HCT116 (cell line): ENCODE data around the gene SERINC5. TPM values are rescaled to one million over a fixed set of nuclear protein-coding genes. Genes with fewer than 3 reads are reported as not detected.
"Not testable (repeated sequence)": the region's sequence is repeated elsewhere in the genome, so short reads cannot be mapped to it uniquely, and the experiment has no call there.

Experiments
- ATAC-seq: fragments of 200-7000 bp; cut with Tn5 transposase; 2 replicates; pipeline ENCODE4 v1.9.1; 2020; ENCODE audit warnings: mild to moderate bottlenecking, moderate library complexity
- BruUV-seq: library from RNA; stranded (reverse); fragments of 400-500 nt; replicated peaks from 2 replicates; lab custom pipeline; 2021; lab: Mats Ljungman, UMichigan
- CTCF ChIA-PET: fragments of 300-600 bp; sonication (Branson Sonifier 250); formaldehyde crosslinking; loops from one replicate; lab custom pipeline; 2021; ENCODE audit warnings: antibody characterized with exemption; lab: Charles Lee
- POLR2A ChIA-PET: fragments of 300-600, 350-600 bp; sonication (Branson Sonifier 250); formaldehyde crosslinking; loops from one replicate; lab custom pipeline; 2021; ENCODE audit warnings: antibody characterized with exemption; lab: Charles Lee
- RAD21 ChIA-PET, 2 experiments: fragments of 300-600 bp; sonication (Branson Sonifier 250); formaldehyde crosslinking; loops; one replicate each; lab custom pipeline; 2023; ENCODE audit warnings: low total read pairs in 2 of 2; ENCODE audit not compliant: uncharacterized antibody in 2 of 2, unreplicated experiment in 2 of 2, low non-redundant PET in 1 of 2; lab: Charles Lee
- DNase-seq: peaks from one replicate; pipeline ENCODE4 v3.0.0-alpha.2; 2010; ENCODE audit warnings: low read depth, low spot score
- H2AFZ ChIP-seq: fragments of 200-600 bp; shearing (Covaris generic), sonication (generic); 2 replicates; pipeline ENCODE4 v1.6.1; 2017; ENCODE audit warnings: low read depth, mixed run types, mixed read lengths, antibody characterized with exemption, low read length; ENCODE audit not compliant: poor library complexity, severe bottlenecking
- H3K27ac ChIP-seq: 2 replicates; pipeline ENCODE4 v1.5.1; 2012; ENCODE audit warnings: low read depth, low read length
- H3K27me3 ChIP-seq: fragments of 200-600 bp; sonication (generic); 2 replicates; pipeline ENCODE4 v1.6.1; 2016; ENCODE audit warnings: mixed run types, low read length, mixed read lengths; ENCODE audit not compliant: insufficient read depth
- H3K36me3 ChIP-seq, 2 experiments: fragments of 200-500 bp in 1 of 2; fragments of 200-600 bp in 1 of 2; sonication (Bioruptor generic) in 1 of 2; sonication (generic) in 1 of 2; 2 replicates each; pipeline versions ENCODE4 v1.5.1 to v1.6.1; 2014 to 2016; ENCODE audit warnings: low read length in 2 of 2, inconsistent platforms in 1 of 2, mixed read lengths in 1 of 2, mixed run types in 1 of 2; ENCODE audit not compliant: insufficient read depth in 2 of 2, control insufficient read depth in 1 of 2
- H3K4me1 ChIP-seq, 2 experiments: fragments of 200-600 bp in 1 of 2; sonication (generic) in 1 of 2; 2 replicates each; pipeline versions ENCODE4 v1.5.1 to v1.6.1; 2012 to 2017; ENCODE audit warnings: low read length in 2 of 2, inconsistent platforms in 1 of 2, mild to moderate bottlenecking in 1 of 2, mixed read lengths in 1 of 2, mixed run types in 1 of 2, moderate library complexity in 1 of 2; ENCODE audit not compliant: insufficient read depth in 2 of 2, control insufficient read depth in 1 of 2
- H3K4me2 ChIP-seq: fragments of 200-600 bp; sonication (generic); 2 replicates; pipeline ENCODE4 v1.6.1; 2017; ENCODE audit warnings: mixed run types, low read length, mixed read lengths
- H3K4me3 ChIP-seq, 2 experiments: fragments of 200-600 bp in 1 of 2; sonication (generic) in 1 of 2; replicated peaks in 1 of 2; 2 replicates each; pipeline ENCODE4 v1.5.1; 2011 to 2016; ENCODE audit warnings: low read length in 2 of 2, control low read depth in 1 of 2, low read depth in 1 of 2, mild to moderate bottlenecking in 1 of 2, mixed read lengths in 1 of 2, mixed run types in 1 of 2
- H3K79me2 ChIP-seq: fragments of 200-600 bp; sonication (generic); 2 replicates; pipeline ENCODE4 v1.6.1; 2017; ENCODE audit warnings: mild to moderate bottlenecking, mixed run types, low read length, moderate library complexity, mixed read lengths; ENCODE audit not compliant: insufficient read depth
- H3K9ac ChIP-seq: fragments of 200-600 bp; sonication (generic); 2 replicates; pipeline ENCODE4 v1.6.1; 2016; ENCODE audit warnings: low read length, mixed read lengths
- H3K9me2 ChIP-seq: fragments of 200-600 bp; sonication (generic), shearing (Covaris generic); 2 replicates; pipeline ENCODE4 v1.6.1; 2017; ENCODE audit warnings: mixed run types, mild to moderate bottlenecking, moderate library complexity; ENCODE audit not compliant: insufficient read depth
- H3K9me3 ChIP-seq, 2 experiments: fragments of 200-500 bp in 1 of 2; fragments of 200-600 bp in 1 of 2; sonication (Bioruptor generic) in 1 of 2; sonication (generic) in 1 of 2; 2 replicates each; pipeline ENCODE4 v1.6.1; 2014 to 2017; ENCODE audit warnings: low read length in 2 of 2, mixed read lengths in 2 of 2, inconsistent platforms in 1 of 2, low read depth in 1 of 2, mild to moderate bottlenecking in 1 of 2, mixed run types in 1 of 2, moderate library complexity in 1 of 2; ENCODE audit not compliant: control insufficient read depth in 1 of 2, insufficient read depth in 1 of 2
- H4K20me1 ChIP-seq: fragments of 200-600 bp; sonication (generic), shearing (Covaris generic); 2 replicates; pipeline ENCODE4 v1.6.1; 2017; ENCODE audit warnings: mixed run types, mild to moderate bottlenecking, moderate library complexity; ENCODE audit not compliant: insufficient read depth
- ELF1 ChIP-seq: IDR thresholded peaks from 2 replicates; pipeline ENCODE4 v1.6.1; 2012; ENCODE audit warnings: low read depth, borderline replicate concordance
- REST ChIP-seq: IDR thresholded peaks from 2 replicates; pipeline ENCODE4 v1.6.1; 2012; ENCODE audit warnings: low read depth
- SP1 ChIP-seq: IDR thresholded peaks from 2 replicates; pipeline ENCODE4 v1.6.1; 2012; ENCODE audit warnings: low read depth
- intact Hi-C: fragments of 100-400 bp; cut with micrococcal nuclease; formaldehyde crosslinking; loops from 2 replicates; pipeline ENCODE4 v1.10.0; 2022
- total RNA-seq: library from RNA; stranded (reverse); gene quantifications from one replicate; pipeline ENCODE4 v1.2.1, GENCODE V29; 2021; ENCODE audit not compliant: unreplicated experiment

The SERINC5 gene
- total RNA-seq, 1 experiment from 2014 or later, result 39.3 TPM

- no peak for TF ChIP-seq REST
- no peak for TF ChIP-seq SP1
- TF ChIP-seq ELF1, result no peak
Observed at GRCh38 chr5:80302636-80303035, 46.8 kb upstream of the SERINC5 start (continued).

DNA sequence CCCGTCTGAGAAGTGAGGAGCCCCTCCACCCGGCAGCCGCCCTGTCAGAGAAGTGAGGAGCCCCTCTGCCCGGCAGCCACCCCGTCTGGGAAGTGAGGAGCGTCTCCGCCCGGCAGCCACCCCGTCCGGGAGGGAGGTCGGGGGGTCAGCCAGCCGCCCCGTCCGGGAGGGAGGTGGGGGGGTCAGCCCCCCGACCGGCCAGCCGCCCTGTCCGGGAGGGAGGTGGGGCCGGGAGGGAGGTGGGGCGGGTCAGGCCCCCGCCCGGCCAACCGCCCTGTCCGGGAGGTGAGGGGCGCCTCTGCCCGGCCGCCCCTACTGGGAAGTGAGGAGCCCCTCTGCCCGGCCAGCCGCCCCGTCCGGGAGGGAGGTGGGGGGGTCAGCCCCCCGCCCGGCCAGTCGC is 45.5 kb upstream of the SERINC5 start:
- H3K9ac ChIP-seq, BruUV-seq, RAD21 ChIA-PET, H3K9me3 ChIP-seq, H3K4me2 ChIP-seq, intact Hi-C loops, H3K36me3 ChIP-seq, H3K27me3 ChIP-seq, DNase-seq, POLR2A ChIA-PET, H3K9me2 ChIP-seq, ATAC-seq, H2AFZ ChIP-seq, H3K4me1 ChIP-seq, H3K27ac ChIP-seq, H3K79me2 ChIP-seq, CTCF ChIA-PET, H4K20me1 ChIP-seq, H3K4me3 ChIP-seq: not testable (repeated sequence)

DNA sequence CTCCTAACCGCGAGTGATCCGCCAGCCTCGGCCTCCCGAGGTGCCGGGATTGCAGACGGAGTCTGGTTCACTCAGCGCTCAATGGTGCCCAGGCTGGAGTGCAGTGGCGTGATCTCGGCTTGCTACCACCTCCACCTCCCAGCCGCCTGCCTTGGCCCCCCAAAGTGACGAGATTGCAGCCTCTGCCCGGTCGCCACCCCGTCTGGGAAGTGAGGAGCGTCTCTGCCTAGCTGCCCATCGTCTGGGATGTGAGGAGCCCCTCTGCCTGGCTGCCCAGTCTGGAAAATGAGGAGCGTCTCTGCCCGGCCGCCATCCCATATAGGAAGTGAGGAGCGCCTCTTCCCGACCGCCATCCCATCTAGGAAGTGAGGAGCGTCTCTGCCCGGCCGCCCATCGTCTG is 44.9 kb upstream of the SERINC5 start:
- ATAC-seq, H3K9me3 ChIP-seq, H3K4me1 ChIP-seq, H3K9ac ChIP-seq, H3K36me3 ChIP-seq, H3K79me2 ChIP-seq, H2AFZ ChIP-seq, RAD21 ChIA-PET, H3K9me2 ChIP-seq, CTCF ChIA-PET, H3K27me3 ChIP-seq, H3K4me3 ChIP-seq, BruUV-seq, H3K4me2 ChIP-seq, POLR2A ChIA-PET, H4K20me1 ChIP-seq, intact Hi-C loops, DNase-seq, H3K27ac ChIP-seq: not testable (repeated sequence)
